Gastroesophageal sphincter (tissue), 3 donors: ENCODE data around the gene DAB1.

ENCODE experiments used
- CTCF ChIP-seq, 4 experiments: fragments of 200-600 bp in 2 of 4; fragments of 450-650 bp in 2 of 4; sonication (generic) in 1 of 4; IDR thresholded peaks; one replicate each; pipeline ENCODE4 v1.5.1; 2017 to 2019; ENCODE audit warnings: antibody characterized with exemption in 4 of 4, mild to moderate bottlenecking in 2 of 4, moderate library complexity in 2 of 4
- POLR2A ChIP-seq, 2 donors: fragments of 450-650 bp; IDR thresholded peaks; one replicate each; pipeline ENCODE4 v1.6.1; 2017; ENCODE audit warnings: antibody characterized with exemption in 2 of 2, mild to moderate bottlenecking in 2 of 2, moderate library complexity in 1 of 2
- POLR2AphosphoS5 ChIP-seq: sonication (generic); formaldehyde crosslinking; IDR thresholded peaks from one replicate; pipeline ENCODE4 v1.6.1; 2017; ENCODE audit warnings: antibody characterized with exemption

GRCh38 chr1:57464756-57465155 is 40.9 kb upstream of the DAB1 start:
- TF ChIP-seq CTCF (IDR thresholded peaks at IDR 0.05) (no peak), POLR2A (IDR thresholded peaks at IDR 0.05) (no peak), POLR2AphosphoS5 (no peak)
